Lung microvascular endothelial cell (primary cell): Measurements from ENCODE around the gene FUZ. TPM values are rescaled to one million over a fixed set of nuclear protein-coding genes. Genes with fewer than 3 reads are reported as not detected.

Experiments used
- DNase-seq, 2 donors: peaks; one replicate each; pipeline versions ENCODE4 v3.0.0 to v3.0.0-alpha.2; 2010; ENCODE audit warnings: low read depth in 2 of 2
- total RNA-seq: library from RNA; depleted of rRNA; stranded (reverse); fragments of >200 nt; gene quantifications from 2 replicates; pipeline ENCODE4 v1.2.1, GENCODE V29; 2014

FUZ gene
- total RNA-seq, 1 donor from 2014 or later, result 14.3 TPM

DNA sequence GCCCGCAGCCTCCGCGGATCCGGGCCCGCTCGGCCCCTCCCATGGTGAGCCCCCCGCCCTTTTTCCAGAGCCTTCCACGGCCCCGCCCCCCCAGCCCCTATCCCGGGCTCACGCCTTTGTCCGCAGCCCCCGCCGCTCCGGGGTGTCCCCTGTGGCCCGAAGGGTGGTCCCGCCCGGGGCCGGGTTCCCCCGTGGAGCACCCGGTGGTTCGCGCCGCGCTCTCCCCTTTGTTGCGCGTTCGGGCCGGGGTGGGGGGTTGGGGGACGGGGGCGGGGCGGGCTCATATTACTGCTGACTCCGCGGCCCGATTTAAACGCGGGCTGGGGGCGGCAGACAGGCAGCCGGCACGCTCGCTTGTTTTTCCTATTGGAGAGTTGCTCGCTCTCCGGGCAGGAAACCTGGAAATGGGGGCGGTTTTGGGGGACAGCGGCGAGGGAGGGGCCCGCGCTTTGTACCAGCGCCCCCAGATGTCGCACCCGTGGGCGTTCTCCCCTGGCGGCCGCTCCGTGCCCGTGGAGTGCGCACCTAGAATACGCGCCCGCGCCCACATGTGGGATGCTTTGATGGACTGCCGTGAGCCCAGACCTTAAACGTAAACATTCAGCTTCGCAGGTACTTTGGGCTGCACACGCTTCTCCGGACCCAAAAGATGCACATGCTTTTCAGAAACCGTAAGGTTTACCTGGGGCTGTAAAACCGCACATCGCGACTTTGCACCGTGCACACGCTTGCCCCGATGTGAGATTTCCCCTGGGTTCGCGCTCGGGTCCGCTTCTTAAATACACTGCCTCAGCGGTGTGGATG is 38.6 kb upstream of the FUZ start:
- peak; percentile 33 to 56 for DNase-seq

DNA sequence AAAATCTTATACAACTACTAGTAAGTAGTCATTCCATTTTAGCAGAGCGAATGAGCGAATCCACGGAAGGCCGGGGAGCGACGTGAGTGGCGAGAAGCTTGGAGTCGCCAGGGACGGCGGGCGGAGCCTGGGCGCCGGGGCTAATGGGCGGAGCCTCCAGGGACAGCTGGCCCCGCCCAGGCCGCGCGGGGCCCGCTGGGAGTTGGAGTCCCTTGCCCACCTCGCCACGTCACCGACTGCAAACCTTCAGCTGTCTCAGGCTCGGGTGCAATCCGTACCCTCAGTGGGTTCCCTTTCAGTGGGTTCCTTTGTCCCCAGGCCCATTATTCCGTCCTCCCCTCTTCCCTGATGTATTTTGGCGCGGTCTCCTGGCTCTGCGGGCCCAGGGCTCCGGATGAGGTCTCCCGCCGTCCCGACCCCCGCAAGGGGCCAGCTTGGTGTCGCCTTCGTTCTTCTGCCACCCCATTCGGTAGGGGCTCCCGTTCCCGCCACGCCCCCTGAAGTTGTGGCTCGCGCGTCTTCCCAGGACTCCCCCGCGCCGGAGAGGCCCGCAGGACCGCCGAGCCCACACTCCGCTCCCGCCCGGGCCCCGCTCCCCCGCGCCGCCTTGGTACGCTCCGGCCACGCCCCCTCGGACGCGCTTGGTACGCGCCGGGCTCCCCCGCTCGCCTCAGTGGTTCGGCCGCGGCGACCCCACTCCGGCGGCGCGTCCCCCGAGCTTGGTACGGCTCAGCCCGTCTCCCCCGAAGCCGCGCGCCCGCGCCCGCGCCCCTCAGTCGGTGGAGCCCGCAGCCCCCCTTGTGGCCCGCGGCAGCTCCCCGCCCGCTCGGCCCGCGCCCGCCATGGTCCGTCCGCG is 37.6 kb upstream of the FUZ start, which contains the start of gene PTOV1:
TSS of gene PTOV1 (plus strand) at position 673 of the 856 bp plus-strand sequence.
- DNase-seq, result peak; percentile 92 to 95

DNA sequence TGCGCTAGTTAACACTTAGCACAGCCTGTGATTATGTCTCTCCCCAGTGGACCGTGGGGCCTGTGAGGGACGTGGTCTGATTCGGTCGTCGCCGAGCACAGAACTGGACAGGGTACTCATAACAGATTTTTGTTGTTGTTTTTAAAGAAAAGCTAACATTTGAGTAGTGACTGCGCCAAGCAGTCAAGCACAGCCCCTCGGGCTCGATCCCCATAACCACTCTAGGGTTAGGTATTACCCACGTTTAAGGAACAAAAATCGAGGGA is 37.1 kb upstream of the FUZ start:
- no peak for DNase-seq

DNA sequence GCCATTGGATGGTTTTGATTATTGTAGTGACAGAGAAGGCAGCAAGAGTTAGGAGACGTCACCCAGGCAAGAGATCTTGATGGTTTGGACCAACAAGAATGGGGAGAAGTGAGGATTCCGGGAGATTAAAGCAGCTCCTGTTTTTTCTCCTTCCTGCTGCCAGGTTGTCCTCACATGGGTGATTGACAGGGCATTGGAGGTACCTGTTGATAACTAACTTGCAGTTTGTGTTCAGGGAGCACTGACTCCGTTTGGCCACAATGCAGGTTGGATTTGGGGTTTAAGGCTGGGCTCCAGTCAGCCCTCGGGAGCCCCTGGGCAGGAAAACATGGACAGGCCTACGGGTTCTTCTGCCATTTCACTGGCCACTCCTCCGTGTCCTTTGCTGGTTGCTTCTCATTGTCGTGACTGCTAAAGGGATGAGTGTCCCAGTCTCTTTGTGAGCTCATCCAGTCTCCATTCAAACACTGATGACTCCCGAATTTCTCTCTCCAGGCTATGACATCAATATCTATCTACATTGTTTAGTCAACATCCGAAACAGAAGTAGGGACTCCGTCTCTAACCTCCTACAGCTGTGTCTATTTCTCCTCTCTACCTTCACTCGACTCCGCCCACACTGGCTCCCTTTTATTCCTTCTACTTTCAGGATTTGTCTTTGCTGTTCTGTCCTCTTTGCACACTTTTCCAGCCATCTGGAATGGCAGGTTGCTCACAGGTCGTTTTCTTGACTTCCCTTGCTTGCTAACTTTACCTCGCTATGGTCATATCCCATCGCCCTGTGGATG is 36.5 kb upstream of the FUZ start:
- DNase-seq, result no peak

DNA sequence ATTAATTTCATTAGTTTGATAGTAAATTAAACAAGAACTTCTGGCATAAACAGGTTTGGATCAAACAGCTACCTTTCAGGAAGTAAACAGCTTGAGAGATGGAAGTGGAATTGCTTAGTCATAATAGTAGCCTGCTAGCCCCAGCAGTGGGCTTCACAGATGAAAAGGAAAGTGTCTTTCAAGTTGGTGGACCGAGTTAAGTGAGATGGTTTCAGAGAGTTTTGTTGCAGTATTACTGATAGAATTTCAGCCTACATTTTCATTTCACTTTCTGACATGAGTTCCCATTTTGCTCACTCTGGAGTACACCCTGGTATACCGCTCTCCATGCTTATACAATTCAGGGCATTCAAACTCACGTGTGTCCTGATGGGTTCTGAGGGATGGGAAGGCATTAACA is 35.8 kb upstream of the FUZ start:
- DNase-seq, result no peak

DNA sequence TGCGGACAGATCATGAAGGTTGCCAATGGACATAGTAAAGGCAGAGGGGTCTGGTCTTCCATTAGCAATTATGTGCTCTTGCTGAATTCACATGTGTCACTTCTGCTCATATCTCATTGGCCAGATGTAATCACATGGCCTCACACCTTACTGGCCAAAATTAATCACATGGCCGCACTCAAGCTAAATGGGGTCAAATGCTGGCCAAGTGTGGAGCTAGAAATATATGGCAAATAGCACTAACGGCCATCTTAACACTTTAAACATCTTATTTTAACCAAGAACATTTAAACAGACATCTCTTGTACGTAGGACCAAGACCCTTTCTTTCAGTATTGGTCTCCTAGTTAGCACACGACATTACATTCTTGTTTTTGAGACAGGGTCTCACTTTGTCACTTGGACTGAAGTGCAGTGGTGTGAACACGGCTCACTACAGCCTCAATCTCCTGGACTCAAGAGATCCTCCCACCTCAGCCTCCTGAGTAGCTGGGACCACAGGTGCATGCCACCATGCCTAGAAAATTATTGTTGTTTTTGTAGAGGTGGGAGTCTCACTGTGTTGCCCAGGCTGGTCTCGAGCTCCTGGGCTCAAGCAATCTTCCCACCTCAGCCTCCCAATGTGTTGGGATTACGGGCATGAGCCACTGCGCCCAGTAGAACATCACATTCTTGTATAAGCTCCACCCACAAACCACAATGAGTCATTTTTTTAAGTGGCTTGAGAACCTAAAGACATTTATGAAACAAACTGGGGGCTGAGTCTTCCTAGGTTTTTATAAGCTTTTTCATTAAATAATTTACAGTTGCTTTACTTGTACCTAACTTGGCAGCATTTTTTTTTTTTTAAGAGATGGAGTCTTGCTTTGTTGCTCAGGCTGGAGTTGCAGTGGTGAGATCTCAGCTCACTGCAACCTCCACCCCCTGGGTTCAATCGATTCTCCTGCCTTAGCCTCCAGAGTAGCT is 34.9 kb upstream of the FUZ start:
- DNase-seq, result peak in 1 of 2 donors; percentile 74

DNA sequence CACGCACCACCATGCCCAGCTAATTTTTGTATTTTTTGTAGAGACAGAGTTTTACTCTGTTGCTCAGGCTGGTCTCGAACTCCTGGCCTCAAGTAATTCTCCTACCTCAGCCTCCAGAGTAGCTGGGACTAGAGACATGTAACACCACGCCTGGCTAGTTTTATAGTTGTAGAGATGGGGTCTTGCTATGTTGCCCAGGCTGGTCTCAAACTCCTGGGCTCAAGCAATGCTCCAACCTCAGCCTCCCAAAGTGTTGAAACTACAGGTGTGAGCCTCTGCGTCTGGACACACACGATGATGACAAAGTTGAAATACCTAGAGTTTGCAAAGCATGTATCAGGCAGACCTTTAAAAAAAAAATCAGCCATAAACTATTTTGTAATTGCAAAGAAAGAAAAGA is 33.3 kb upstream of the FUZ start:
- no peak for DNase-seq

DNA sequence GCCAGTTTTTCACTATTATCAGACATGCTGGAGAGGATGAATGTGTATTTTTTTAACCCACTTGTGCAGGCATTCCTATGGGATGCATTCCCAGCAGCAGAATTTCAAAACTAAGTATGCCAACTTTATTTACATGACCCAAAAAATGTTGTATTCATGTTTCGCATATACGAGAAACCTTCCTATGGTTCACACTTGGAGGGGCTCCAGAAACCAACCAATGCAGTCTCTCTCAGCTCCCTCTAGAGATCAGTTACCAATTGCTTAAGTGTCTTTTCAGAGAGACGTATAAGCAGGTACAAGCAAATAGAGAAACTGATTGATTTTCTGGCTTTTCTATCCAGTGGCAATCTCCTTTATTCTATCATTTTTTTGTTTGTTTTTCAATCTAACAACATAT is 32.3 kb upstream of the FUZ start:
- no peak for DNase-seq

DNA sequence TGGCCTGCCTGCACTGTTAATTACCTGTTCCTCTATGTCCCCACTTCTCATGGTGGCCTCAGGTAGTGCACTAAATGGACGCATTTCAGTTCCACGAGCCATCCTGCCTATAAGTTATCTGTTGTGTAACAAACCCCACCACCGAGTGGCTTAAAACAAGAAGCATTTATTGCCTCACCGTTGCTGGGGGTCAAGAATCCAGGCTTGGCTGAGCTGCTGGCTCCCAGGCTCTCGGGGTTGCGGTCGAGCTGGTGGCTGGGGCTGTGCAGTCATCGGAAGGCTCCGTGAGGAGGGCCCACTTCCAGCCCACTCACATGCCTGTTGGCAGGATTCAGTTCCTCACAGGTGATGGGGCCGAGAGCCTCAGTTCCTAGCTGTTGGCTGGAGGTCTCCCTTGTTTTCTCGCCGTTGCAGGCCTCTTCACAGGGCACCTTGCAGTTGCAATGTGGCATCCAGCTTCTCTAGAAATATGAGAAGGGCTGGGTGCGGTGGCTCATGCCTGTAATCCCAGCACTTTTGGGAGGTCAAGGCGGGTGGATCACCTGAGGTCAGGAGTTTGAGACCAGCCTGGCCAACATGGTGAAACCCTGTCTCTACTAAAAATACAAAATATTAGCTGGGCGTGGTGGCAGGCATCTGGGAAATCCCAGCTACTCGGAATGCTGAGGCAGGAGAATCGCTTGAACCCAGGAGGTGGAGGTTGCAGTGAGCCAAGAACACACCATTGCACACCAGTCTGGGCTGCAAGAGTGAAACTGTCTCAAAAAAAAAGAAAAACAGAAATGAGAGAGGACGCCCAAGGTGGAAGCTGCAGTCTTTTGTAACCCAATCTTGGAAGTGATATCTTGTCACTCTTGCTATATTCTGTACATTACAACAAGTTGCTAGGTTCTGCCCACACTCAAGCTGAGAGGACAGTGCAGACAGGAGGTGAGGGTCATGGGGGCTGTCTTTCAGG is 31.3 kb upstream of the FUZ start:
- DNase-seq, result no peak

DNA sequence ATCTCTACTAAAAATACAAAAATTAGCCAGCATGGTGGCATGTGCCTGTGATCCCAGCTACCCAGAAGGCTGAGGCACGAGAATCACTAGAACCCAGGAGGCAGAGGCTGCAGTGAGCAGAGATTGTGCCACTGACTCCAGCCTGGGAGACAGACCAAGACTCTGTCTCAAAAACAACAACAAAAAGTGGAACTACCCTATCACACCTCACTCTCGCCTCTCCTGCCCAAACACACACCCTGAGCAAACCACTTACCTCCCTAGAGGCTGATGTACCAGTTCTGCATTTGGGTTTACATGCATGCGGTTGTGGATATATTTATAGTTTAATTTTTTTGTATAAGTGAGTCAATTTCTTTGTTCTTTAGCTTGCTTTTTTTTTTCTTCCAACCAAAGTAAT is 30.2 kb upstream of the FUZ start:
- no peak for DNase-seq

DNA sequence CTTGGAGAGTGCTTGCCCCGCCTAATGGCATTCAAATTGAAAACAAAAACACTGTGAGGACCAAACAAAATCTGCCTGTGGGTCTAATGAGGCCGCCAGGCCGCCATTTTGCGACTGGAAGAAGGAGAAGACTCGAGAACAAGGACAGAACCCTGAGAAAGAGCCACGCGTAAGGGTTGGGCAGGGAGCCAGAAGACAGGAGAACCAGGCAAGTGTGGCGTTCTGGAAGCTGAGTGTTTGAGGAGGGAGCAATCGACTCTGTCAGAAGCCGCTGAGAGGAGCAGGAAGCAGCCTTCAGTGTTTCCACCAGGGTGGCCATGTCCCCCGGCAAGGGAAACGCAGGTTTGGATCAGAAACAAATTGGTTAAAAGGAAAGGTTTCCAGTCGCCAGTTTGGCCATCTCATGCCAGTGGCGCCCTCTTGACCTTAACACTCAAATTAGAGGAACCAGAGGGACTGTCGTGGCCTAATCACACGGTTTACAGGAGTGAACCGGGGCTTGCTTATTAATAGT is 27.7 kb upstream of the FUZ start:
- DNase-seq, result no peak

DNA sequence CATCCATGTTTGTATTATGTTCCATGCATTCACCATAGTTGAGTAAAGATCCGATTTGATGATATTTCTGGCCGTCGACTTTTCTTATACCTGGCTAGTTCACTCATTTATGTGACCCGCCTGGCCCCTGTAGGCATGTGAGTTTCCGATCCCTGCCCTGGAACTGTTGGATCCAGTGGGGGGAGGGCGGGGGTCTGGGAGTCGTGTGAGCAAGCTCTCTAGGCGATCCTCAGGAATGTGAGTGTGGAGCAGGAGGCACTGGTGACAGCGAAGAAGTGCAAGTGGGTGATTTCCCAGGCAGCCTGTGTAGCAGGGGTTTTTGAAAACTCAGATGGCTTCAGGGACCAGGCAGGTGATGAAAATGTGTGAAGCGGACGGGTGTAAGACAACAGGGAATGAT is 27.2 kb upstream of the FUZ start:
- DNase-seq, result no peak

DNA sequence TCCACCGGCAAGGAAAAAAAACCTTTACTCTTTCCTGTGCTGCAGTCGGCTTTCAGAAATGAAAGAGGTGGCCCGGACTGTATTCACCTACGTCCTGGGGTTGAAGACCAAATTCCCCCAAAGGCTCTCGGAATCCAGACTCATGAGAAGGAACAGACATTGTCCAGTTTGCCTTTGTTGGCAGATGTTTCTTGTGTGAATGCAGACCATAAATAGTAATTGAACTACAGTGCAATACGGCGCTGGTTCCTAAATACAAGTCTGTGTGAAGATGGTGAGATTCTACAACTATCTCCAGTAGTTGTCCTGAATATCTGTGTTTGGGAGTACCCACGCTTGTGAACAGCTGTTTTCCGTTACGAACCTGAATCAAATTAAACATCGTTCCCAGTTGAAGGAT is 26.6 kb upstream of the FUZ start:
- DNase-seq, result no peak

DNA sequence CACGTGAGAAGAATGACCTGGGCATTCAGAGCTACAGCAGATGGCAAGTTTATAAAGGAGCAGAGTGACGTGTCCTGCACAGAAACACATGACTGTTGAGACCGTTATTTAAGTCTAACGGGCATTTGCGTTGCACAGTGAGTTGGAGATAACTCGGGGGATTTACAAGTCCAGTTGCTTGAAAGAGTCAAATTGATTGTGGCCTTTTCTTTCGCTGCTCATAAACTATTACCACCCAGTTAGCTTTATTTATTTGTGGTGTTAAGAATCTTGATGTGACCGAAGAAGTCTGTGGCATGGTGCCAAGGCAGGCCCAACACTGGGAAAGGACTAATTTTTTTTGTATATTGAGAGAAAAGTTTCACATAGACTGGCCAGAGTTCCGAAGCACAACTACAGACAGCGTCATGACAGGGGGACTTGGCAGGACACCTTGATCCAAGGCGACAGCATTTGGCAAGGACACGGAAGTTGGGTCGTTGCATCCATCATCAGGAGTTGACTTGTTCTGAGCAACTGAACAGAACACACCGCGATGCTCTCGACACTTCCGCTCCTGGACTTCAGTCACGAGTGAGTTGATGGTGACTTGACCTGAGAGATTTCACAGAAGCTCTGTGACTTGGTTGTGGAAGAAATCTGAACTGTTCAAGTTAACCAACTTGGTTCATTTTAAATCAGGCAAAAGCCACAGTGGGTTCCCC is 25.9 kb upstream of the FUZ start:
- DNase-seq, result no peak

DNA sequence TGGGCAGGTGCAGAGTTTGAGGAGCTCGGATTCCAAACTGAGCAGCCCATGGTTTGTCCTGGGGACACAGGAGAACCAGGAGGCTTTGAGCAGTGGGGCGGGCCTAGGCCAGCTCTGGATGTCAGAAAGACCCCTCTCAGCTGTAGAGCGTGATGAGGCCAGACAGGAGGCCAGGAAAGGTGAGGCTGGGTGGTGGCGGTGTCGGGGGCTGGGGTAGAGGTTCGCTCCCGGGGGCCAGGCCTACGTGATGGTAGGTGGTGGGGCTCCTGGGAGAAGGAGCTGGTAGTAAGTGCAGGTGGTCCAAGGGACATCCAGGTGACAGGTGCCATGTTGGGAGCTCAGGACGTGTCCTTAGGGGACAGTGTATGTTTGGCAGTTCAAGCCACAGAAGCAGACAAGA is 24.3 kb upstream of the FUZ start:
- no peak for DNase-seq

DNA sequence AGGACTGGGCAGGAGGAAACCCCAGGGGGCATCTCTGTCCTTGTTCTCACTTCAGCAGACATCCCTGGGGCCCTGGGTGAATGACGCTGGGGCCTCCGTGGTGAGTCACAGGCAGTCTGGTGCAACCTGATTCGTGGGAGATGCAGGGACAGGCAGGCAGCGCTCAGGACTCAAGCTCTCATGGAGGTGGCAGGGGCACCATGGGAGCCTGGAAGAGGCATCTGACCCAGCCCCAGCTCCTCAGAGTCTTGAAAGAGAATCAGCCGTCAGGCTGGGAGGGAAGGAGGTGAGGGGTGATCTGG is 23.9 kb upstream of the FUZ start:
- DNase-seq, result no peak

DNA sequence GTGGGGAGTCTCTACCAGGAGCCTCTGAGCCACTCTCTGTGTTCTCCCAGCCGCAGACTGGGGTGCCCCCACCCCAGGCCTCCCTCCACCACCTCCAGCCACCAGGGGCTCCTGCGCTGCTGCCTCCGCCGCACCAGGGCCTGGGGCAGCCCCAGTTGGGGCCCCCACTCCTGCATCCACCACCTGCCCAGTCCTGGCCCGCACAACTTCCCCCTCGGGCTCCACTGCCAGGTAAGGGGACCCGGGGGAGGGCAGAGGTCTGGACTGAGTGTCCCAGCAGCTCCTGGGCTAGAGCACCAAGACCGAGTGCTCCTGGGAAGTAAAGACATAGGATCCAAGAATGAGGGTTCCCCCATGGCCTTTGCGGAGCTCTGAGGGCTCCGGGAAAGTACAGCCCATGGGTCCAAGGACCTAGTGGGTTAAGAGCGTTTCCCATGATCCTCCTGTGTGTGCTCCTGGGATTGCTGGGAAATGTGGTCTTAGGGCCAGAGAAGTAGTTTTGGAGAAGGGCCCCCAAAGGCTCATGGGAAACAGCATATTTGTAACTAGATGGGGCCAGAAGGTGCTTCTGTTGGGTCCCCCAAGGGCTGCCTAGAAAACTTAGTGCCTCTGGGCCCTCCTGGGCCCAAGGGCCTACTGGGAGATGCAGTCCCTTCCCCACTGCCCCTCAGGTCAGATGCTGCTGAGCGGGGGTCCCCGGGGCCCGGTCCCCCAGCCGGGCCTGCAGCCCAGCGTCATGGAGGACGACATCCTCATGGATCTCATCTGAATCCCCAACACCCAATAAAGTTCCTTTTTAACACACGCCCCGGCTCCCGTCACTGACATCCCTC is 23.3 kb upstream of the FUZ start:
- no peak for DNase-seq

DNA sequence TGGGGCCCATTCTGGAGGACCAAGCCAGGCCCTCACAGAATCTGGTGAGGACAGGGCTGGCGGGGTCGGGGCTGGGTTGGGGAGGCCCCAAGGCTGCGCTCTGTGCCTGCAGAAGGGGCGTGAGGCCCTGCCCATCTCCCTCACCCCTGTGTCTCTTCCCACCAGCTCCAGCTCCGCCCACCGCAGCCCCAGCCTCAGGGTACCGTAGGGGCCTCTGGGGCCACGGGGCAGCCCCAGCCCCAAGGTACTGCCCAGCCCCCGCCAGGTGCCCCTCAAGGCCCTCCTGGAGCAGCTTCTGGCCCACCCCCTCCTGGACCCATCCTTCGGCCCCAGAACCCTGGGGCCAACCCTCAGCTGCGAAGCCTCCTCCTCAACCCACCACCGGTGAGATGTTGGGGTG is 22.5 kb upstream of the FUZ start:
- no peak for DNase-seq
